Endothelial cell (in vitro differentiated cells): ENCODE measurements around the gene MTCL1. TPM values are rescaled to one million over a fixed set of nuclear protein-coding genes. Genes with fewer than 3 reads are reported as not detected.

Experiments
- DNase-seq: peaks from one replicate; pipeline ENCODE4 v3.0.0; 2021; ENCODE audit warnings: low spot score
- H3K27ac Mint-ChIP-seq: one replicate; pipeline ENCODE4 v1.8.0; 2021; ENCODE audit warnings: mixed read lengths, inconsistent platforms; ENCODE audit not compliant: unreplicated experiment
- H3K27me3 Mint-ChIP-seq: one replicate; pipeline ENCODE4 v1.8.0; 2021; ENCODE audit warnings: mild to moderate bottlenecking, moderate library complexity, mixed read lengths, inconsistent platforms; ENCODE audit not compliant: unreplicated experiment
- H3K36me3 Mint-ChIP-seq: one replicate; pipeline ENCODE4 v1.8.0; 2021; ENCODE audit warnings: mild to moderate bottlenecking, low read depth, mixed read lengths, inconsistent platforms; ENCODE audit not compliant: unreplicated experiment
- H3K4me1 Mint-ChIP-seq: one replicate; pipeline ENCODE4 v1.8.0; 2021; ENCODE audit warnings: mild to moderate bottlenecking, mixed read lengths, inconsistent platforms; ENCODE audit not compliant: unreplicated experiment
- H3K4me3 Mint-ChIP-seq: one replicate; pipeline ENCODE4 v1.8.0; 2021; ENCODE audit warnings: mild to moderate bottlenecking, mixed read lengths, inconsistent platforms; ENCODE audit not compliant: unreplicated experiment
- H3K9me3 Mint-ChIP-seq: one replicate; pipeline ENCODE4 v1.8.0; 2021; ENCODE audit warnings: mixed read lengths, inconsistent platforms; ENCODE audit not compliant: unreplicated experiment
- CTCF ChIP-seq: fragments of 200-600 bp; sonication (generic); IDR thresholded peaks from one replicate; pipeline ENCODE4 v1.5.0; 2021; ENCODE audit warnings: antibody characterized with exemption; ENCODE audit not compliant: unreplicated experiment
- total RNA-seq: library from RNA; stranded (reverse); fragmentation: NEBNext Ultra II Directional; extraction: Animal tissue kit (Norgen Biotek cat#: 25700); gene quantifications from one replicate; pipeline ENCODE4 v1.2.1, GENCODE V29; 2021; ENCODE audit not compliant: unreplicated experiment

The MTCL1 gene
- total RNA-seq, 1 donor from 2014 or later, result 3.8 TPM

GRCh38 chr18:8702668-8703067, 2.7 kb upstream of the MTCL1 start:
- no peak overlapping the region for H3K27ac Mint-ChIP-seq
- H3K4me3 Mint-ChIP-seq, result no peak overlapping the region
- TF ChIP-seq CTCF, result no peak

GRCh38 chr18:8703092-8703709, 2.2 kb upstream of the MTCL1 start:
- Mint-ChIP-seq H3K36me3 (peaks cover 3% of the 10 kb centered on the region), H3K27me3 (peaks cover 24% of the 10 kb centered on the region), H3K27ac (no peak overlapping the region), H3K4me3 (no peak overlapping the region), H3K9me3 (no peaks in the 10 kb centered on the region), H3K4me1 (peaks cover 5% of the 10 kb centered on the region)
- no peak for DNase-seq
- TF ChIP-seq CTCF, result no peak

More at GRCh38 chr18:8702668-8703067, 2.7 kb upstream of the MTCL1 start:
- H3K9me3 Mint-ChIP-seq, result no peaks in the 10 kb centered on the region
- no peak for DNase-seq
- H3K4me1 Mint-ChIP-seq, result peaks cover 5% of the 10 kb centered on the region
- H3K36me3 Mint-ChIP-seq, result peaks cover 3% of the 10 kb centered on the region
- H3K27me3 Mint-ChIP-seq, result peaks cover 19% of the 10 kb centered on the region

- Mint-ChIP-seq H3K4me1 (peaks cover 5% of the 10 kb centered on the region), H3K36me3 (peaks cover 3% of the 10 kb centered on the region), H3K27me3 (peaks cover 26% of the 10 kb centered on the region), H3K9me3 (no peaks in the 10 kb centered on the region), H3K27ac (no peak overlapping the region), H3K4me3 (peak overlapping the region; percentile 88)
- DNase-seq, result no peak
- TF ChIP-seq CTCF, result no peak
These were observed 1.5 kb upstream of the MTCL1 start for GRCh38 chr18:8703781-8704301.

- peaks cover 5% of the 10 kb centered on the region for H3K4me1 Mint-ChIP-seq
- DNase-seq, result peak; percentile 82
- H3K36me3 Mint-ChIP-seq, result peaks cover 3% of the 10 kb centered on the region
- no peaks in the 10 kb centered on the region for H3K9me3 Mint-ChIP-seq
- no peak for TF ChIP-seq CTCF
- H3K27me3 Mint-ChIP-seq, result peaks cover 25% of the 10 kb centered on the region
- H3K27ac Mint-ChIP-seq, result no peak overlapping the region
- peak overlapping the region; percentile 88 for H3K4me3 Mint-ChIP-seq
These were observed 757 bp upstream of the MTCL1 start for GRCh38 chr18:8704361-8705237.
